GM12878 (cell line): Measurements from ENCODE around the gene PCBP1. TPM values are rescaled to one million over a fixed set of nuclear protein-coding genes. Genes with fewer than 3 reads are reported as not detected.

Experiments
- ATAC-seq: fragments of 200-7000 bp; cut with Tn5 transposase; 3 replicates; pipeline ENCODE4 v1.9.1; 2020; ENCODE audit warnings: mild to moderate bottlenecking, moderate library complexity
- BruUV-seq: library from RNA; stranded (reverse); fragments of 400-500 nt; replicated peaks from 2 replicates; lab custom pipeline; 2021; lab: Mats Ljungman, UMichigan
- CTCF ChIA-PET: fragments of 300-600 bp; sonication (Branson Sonifier 250); formaldehyde crosslinking; extraction: SDS; loops from one replicate; lab custom pipeline; 2021; ENCODE audit warnings: inconsistent platforms; lab: Yijun Ruan, JAX
- POLR2A ChIA-PET: fragments of 350-600 bp; formaldehyde crosslinking; extraction: SDS; loops from one replicate; lab custom pipeline; 2021; ENCODE audit warnings: inconsistent platforms; lab: Charles Lee
- RAD21 ChIA-PET: fragments of 300-600 bp; sonication (Branson Sonifier 250); formaldehyde crosslinking; loops from one replicate; lab custom pipeline; 2023; ENCODE audit warnings: antibody characterized with exemption; ENCODE audit not compliant: unreplicated experiment; lab: Charles Lee
- SMC1A ChIA-PET: fragments of 300-600 bp; sonication (Branson Sonifier 250); formaldehyde crosslinking; loops from one replicate; lab custom pipeline; 2023; ENCODE audit not compliant: unreplicated experiment, uncharacterized antibody; lab: Charles Lee
- DNase-seq: peaks from one replicate; pipeline ENCODE4 v3.0.0-alpha.2; 2011; ENCODE audit warnings: low read depth, low spot score
- FAIRE-seq: peaks from 3 replicates; lab custom pipeline; 2011; peaks lifted over from hg19 to GRCh38; lab: Jason Lieb, UNC
- H2AFZ ChIP-seq: 2 replicates; pipeline ENCODE4 v1.6.0; 2011; ENCODE audit warnings: low read depth, low read length, control low read depth; ENCODE audit not compliant: control insufficient read depth
- H3K27ac ChIP-seq: 2 replicates; pipeline ENCODE4 v1.5.1; 2011; ENCODE audit warnings: control low read depth; ENCODE audit not compliant: control insufficient read depth, insufficient read depth
- H3K27me3 ChIP-seq, 2 experiments: replicated peaks in 1 of 2; 2 replicates each; pipeline versions ENCODE4 v1.6.0 to v1.6.1; 2011; ENCODE audit warnings: low read length in 1 of 2; ENCODE audit not compliant: control insufficient read depth in 2 of 2, insufficient read depth in 2 of 2
- H3K36me3 ChIP-seq, 2 experiments: 2 replicates each; pipeline ENCODE4 v1.5.1; 2011; ENCODE audit warnings: low read length in 1 of 2; ENCODE audit not compliant: control insufficient read depth in 2 of 2, insufficient read depth in 2 of 2
- H3K4me1 ChIP-seq: 2 replicates; pipeline ENCODE4 v1.6.1; 2011; ENCODE audit warnings: mild to moderate bottlenecking, low read length, moderate library complexity, mixed read lengths; ENCODE audit not compliant: control insufficient read depth, insufficient read depth
- H3K4me2 ChIP-seq: 2 replicates; pipeline ENCODE4 v1.6.0; 2011; ENCODE audit warnings: control low read depth; ENCODE audit not compliant: control insufficient read depth, insufficient read depth
- H3K4me3 ChIP-seq: fragments of 200-600 bp; sonication (generic); 2 replicates; pipeline ENCODE4 v1.5.1; 2016
- H3K79me2 ChIP-seq: 2 replicates; pipeline ENCODE4 v1.6.0; 2011; ENCODE audit warnings: low read length; ENCODE audit not compliant: control insufficient read depth, insufficient read depth
- H3K9ac ChIP-seq: 2 replicates; pipeline ENCODE4 v1.8.0; 2011; ENCODE audit warnings: low read length, control low read depth, mixed read lengths; ENCODE audit not compliant: control insufficient read depth, insufficient read depth
- H3K9me3 ChIP-seq: replicated peaks from 3 replicates; pipeline ENCODE4 v1.5.1; 2011; ENCODE audit warnings: mild to moderate bottlenecking, low read length; ENCODE audit not compliant: control insufficient read depth, insufficient read depth
- H4K20me1 ChIP-seq: 2 replicates; pipeline ENCODE4 v1.6.0; 2011; ENCODE audit not compliant: control insufficient read depth, insufficient read depth
- JUNB ChIP-seq: IDR thresholded peaks from 2 replicates; pipeline ENCODE4 v1.6.1; 2016; ENCODE audit warnings: antibody characterized with exemption, mild to moderate bottlenecking
- LARP7 ChIP-seq: fragments of 450-650 bp; IDR thresholded peaks from 2 replicates; pipeline ENCODE4 v1.6.1; 2017; ENCODE audit warnings: mild to moderate bottlenecking
- MTA3 ChIP-seq: IDR thresholded peaks from 2 replicates; pipeline ENCODE4 v1.6.1; 2012; ENCODE audit warnings: low read length, inconsistent platforms, borderline replicate concordance
- POLR2A ChIP-seq: IDR thresholded peaks from 2 replicates; pipeline ENCODE4 v1.6.1; 2011; ENCODE audit warnings: low read depth, mild to moderate bottlenecking, low read length
- STAT1 ChIP-seq: fragments of 450-650 bp; conservative IDR thresholded peaks from 2 replicates; pipeline ENCODE4 v1.6.1; 2014; ENCODE audit warnings: antibody characterized with exemption, mild to moderate bottlenecking
- WGBS: methylation state at CpG from one replicate; pipeline ENCODE4 v1.1.6; 2016; ENCODE audit warnings: low lambda C conversion rate; ENCODE audit not compliant: insufficient replicate concordance, insufficient coverage; ENCODE audit errors: missing lambda C conversion rate; 5-methylcytosine and 5-hydroxymethylcytosine counted together
- in situ Hi-C: fragments of 300-500 bp; cut with MboI; formaldehyde crosslinking; loops from 9 replicates; pipeline ENCODE4 v1.14.3; 2018; ENCODE audit warnings: mixed read lengths
- intact Hi-C: fragments of 100-400 bp; cut with micrococcal nuclease; formaldehyde crosslinking; loops from one replicate; pipeline ENCODE4 v1.14.2; 2022; ENCODE audit not compliant: unreplicated experiment
- polyA plus RNA-seq, 11 experiments: library from polyadenylated mRNA; depleted of rRNA in 4 of 11; unstranded in 6 of 11; stranded (reverse) in 5 of 11; fragments of >200 nt; fragmentation: Nextera tagmentation in 4 of 11; fragmentation: Illumina TruSeq in 1 of 11; extraction: Ambion mirVana in 4 of 11; extraction: Trizol in 1 of 11; gene quantifications; 1 replicate in 1 of 11; 2 replicates in 10 of 11; pipeline versions ENCODE4 v1.2.1 to v1.2.3, GENCODE V29; 2011 to 2016; ENCODE audit warnings: inconsistent platforms in 2 of 11, missing spikeins in 2 of 11, low read depth in 1 of 11
- total RNA-seq, 4 experiments: library from RNA; depleted of rRNA in 3 of 4; stranded (reverse); fragments of >200 nt in 3 of 4; fragmentation: Illumina TruSeq in 1 of 4; extraction: Trizol in 1 of 4; gene quantifications; 2 replicates each; pipeline versions ENCODE4 v1.2.1 to v1.2.3, GENCODE V29; 2013 to 2021
- TF ChIP-seq, protein P1 (sequence below): IDR thresholded peaks from 2 replicates; pipeline ENCODE4 v1.6.1; 2011; ENCODE audit warnings: mild to moderate bottlenecking, low read depth, low read length, moderate library complexity; ENCODE audit not compliant: insufficient replicate concordance
- TF ChIP-seq, protein P2 (sequence below): fragments of 450-650 bp; IDR thresholded peaks from 2 replicates; pipeline ENCODE4 v1.6.1; 2017; ENCODE audit warnings: mild to moderate bottlenecking

The PCBP1 gene
- total and polyA plus RNA-seq, 10 of the 15 experiments (the other 5 are each of a cell fraction or from before 2014, with no cell fraction given) = 24.4 to 494 (median 130) TPM

DNA sequence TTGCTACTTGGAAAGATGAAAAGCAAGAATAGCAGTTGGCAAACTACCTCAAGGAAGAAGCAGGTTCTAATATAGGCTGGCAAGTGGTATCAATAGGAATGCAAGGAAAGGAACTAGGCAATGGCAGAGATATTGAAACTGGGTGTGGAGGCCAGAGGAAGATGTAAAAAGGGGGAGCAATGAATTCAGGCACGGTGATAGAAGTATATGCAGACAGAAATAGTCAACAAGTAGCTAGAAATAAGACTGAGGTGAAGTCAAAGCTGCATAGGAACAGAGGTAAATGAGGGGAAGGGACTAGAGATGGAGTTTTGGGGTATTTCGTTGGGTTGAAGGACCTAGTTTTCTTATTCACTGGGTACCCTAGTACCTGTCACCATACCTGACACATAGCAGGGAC is 4.1 kb downstream of the PCBP1 start:
- ATAC-seq = no peak
- peaks cover 39% of the 10 kb centered on the region for H3K79me2 ChIP-seq
- H3K4me1 ChIP-seq = peaks cover 22% of the 10 kb centered on the region
- DNase-seq = no peak
- H4K20me1 ChIP-seq = no peaks in the 10 kb centered on the region
- POLR2A ChIA-PET = interaction anchor here (1.0 to 13.4 kb wide), 4 partner anchors 16 to 43 kb away, joined by 5 to 187 read pairs (median 118); no protein-coding TSS in a partner anchor
- no peaks in the 10 kb centered on the region; the same call in none of the 3 replicates for H3K9me3 ChIP-seq
- H3K27ac ChIP-seq = no peak overlapping the region; the same call in 1 of the 2 replicates
- CTCF ChIA-PET = interaction anchor here (0.8 to 1.7 kb wide), 3 partner anchors 12 to 41 kb away, joined by 3 to 5 read pairs (median 4); no protein-coding TSS in a partner anchor
- H3K4me2 ChIP-seq = 0 out of 2 replicates have a peak overlapping the region, but pooled peaks have one; percentile 7
- no peak for FAIRE-seq
- no peak overlapping the region for H3K4me3 ChIP-seq
- intact Hi-C loops (no loop called here), in situ Hi-C loops (loop anchor here (5.0 kb wide), 1 partner anchor 46 kb away; no protein-coding TSS in a partner anchor)
- BruUV-seq = no TSS peak
- no peaks in the 10 kb centered on the region for H3K27me3 ChIP-seq
- no peak overlapping the region for H3K9ac ChIP-seq
- no peak overlapping the region for H2AFZ ChIP-seq
- WGBS = 47% methylated on average over 2 of the region's 2 CpGs
- SMC1A ChIA-PET = interaction anchor here (1.2 to 6.5 kb wide), 7 partner anchors 15 to 48 kb away, joined by 3 to 80 read pairs (median 8); no protein-coding TSS in a partner anchor
- RAD21 ChIA-PET = interaction anchor here (1.0 to 5.8 kb wide), 8 partner anchors 8 to 177 kb away, joined by 3 to 36 read pairs (median 6); partner anchors contain the start of gene MXD1
- TF ChIP-seq, protein P1, sequence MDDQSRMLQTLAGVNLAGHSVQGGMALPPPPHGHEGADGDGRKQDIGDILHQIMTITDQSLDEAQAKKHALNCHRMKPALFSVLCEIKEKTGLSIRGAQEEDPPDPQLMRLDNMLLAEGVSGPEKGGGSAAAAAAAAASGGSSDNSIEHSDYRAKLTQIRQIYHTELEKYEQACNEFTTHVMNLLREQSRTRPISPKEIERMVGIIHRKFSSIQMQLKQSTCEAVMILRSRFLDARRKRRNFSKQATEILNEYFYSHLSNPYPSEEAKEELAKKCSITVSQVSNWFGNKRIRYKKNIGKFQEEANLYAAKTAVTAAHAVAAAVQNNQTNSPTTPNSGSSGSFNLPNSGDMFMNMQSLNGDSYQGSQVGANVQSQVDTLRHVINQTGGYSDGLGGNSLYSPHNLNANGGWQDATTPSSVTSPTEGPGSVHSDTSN = no peak
- TF ChIP-seq MTA3 = no peak
- no peak for TF ChIP-seq LARP7
- no peak for TF ChIP-seq JUNB
- no peak for TF ChIP-seq STAT1
- TF ChIP-seq, protein P2, sequence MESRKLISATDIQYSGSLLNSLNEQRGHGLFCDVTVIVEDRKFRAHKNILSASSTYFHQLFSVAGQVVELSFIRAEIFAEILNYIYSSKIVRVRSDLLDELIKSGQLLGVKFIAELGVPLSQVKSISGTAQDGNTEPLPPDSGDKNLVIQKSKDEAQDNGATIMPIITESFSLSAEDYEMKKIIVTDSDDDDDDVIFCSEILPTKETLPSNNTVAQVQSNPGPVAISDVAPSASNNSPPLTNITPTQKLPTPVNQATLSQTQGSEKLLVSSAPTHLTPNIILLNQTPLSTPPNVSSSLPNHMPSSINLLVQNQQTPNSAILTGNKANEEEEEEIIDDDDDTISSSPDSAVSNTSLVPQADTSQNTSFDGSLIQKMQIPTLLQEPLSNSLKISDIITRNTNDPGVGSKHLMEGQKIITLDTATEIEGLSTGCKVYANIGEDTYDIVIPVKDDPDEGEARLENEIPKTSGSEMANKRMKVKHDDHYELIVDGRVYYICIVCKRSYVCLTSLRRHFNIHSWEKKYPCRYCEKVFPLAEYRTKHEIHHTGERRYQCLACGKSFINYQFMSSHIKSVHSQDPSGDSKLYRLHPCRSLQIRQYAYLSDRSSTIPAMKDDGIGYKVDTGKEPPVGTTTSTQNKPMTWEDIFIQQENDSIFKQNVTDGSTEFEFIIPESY = no peak
- TF ChIP-seq POLR2A = no peak
- H3K36me3 ChIP-seq = peaks cover 3 to 15% of the 10 kb centered on the region in 2 experiments
